OCI-M2 (cell line): Measurements from ENCODE around the gene LCN1.

ENCODE experiments used
- DNase-seq: peaks from one replicate; lab custom pipeline; 2025; ENCODE audit not compliant: unreplicated experiment; lab: John Stamatoyannopoulos, UW

The LCN1 gene

DNA sequence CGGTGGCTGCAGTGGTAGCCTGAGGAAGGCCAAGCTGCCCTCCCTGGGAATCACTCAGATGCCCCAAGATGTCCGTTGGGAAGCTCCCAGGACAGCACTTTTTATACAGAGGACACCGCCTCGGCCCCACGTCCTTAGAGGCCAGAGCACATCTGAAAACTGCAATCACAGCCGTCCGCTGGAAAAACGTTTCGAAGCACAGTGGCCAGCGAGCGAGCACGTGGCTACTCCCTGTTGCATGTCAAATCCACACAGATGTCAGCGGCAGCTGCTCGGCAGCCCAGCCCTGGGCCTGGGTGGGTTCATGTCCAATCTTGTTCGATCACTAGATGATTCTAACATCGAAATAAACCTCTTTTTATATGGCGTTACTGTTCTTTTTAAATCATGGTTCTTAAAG lies 32.7 kb upstream of the LCN1 start:
- no peak for DNase-seq

- no peak for DNase-seq
Observed at GRCh38 chr9:135489188-135489906, 31.9 kb upstream of the LCN1 start.

- no peak for DNase-seq
Observed at GRCh38 chr9:135490166-135490870, 30.9 kb upstream of the LCN1 start.

DNA sequence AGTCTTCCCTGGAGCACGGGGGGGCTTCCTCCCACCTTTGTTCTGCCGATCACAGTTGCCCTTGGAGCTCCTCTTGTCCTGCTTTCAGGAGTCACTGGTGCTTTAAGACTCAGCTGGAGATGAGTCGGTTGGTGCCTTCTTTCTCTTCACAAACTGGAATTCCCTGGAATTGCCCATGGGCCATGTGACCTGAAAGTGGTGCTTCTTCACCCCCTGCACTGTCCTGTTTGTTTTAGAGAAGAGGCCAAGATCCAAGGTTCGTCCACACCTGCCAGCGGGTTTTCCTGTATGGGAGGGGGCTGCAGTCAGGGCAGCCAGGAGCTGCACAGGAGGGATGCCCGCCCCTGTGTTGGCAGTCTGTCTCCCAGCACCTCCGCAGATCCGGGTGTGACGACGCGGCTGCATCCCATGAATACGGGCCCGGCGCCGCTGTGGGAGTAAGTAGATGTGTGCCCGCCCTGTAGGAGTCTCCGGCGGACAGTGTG lies 30.2 kb upstream of the LCN1 start:
- DNase-seq, result no peak

DNA sequence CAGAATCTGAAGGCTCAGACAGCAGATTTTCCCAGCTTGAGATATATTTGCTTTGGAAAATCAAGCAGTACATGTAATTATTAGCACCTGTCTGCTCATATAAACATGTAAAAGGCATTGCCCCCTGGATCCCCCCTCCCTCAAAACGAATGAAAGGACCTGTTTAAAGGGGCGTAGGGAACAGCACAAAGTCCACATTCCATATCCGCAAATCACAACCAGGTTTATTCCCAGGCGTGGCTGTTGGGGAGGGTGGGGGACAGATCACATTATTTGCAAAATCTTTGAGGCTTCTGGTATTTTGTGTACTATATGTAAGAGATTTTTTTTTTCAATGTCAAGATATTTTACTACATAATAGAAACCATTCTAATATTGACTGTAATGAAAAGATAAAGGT lies 29.5 kb upstream of the LCN1 start:
- no peak for DNase-seq

- no peak for DNase-seq
Observed at GRCh38 chr9:135492886-135493669, 28.2 kb upstream of the LCN1 start.

- DNase-seq, result no peak
Observed at GRCh38 chr9:135494791-135495559, 26.3 kb upstream of the LCN1 start.

GRCh38 chr9:135498381-135499126 lies 22.7 kb upstream of the LCN1 start:
- no peak for DNase-seq

DNA sequence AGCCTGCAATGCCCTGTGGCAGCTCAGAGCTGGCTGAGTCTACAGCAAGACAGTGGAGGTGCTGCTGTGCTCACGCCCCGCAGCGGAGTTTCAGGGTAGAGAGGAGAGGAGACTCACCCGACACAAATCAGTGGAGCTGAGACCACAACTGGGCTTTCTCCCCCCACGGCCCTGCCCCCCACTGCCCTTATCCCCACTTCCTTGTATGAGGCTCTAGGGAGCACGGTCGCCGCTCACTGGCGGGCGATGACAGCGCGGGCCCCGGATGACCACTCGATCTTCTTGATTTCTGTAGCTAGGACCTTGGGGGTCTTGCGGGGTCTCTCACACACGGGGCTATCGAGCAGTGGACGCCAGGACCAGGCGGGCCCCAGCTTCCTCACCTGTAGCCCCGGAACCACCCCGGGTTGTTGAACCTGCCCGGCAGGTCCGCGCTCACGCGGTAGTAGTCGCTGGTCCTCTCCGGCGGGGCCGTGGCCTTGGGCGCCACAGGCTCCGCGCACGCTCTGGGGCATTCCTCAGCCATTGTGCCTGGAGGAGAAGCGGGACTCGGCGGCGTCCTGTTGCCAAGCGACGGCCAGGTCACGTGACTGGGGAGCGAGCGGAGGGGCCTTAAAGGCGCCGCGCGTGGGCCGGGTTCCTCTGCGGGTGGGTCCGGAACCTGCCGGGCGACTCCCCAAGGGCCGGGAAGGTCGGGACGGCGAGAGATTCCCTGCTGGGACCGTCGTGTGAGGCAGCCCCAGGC lies 21.7 kb upstream of the LCN1 start:
- DNase-seq, result no peak

DNA sequence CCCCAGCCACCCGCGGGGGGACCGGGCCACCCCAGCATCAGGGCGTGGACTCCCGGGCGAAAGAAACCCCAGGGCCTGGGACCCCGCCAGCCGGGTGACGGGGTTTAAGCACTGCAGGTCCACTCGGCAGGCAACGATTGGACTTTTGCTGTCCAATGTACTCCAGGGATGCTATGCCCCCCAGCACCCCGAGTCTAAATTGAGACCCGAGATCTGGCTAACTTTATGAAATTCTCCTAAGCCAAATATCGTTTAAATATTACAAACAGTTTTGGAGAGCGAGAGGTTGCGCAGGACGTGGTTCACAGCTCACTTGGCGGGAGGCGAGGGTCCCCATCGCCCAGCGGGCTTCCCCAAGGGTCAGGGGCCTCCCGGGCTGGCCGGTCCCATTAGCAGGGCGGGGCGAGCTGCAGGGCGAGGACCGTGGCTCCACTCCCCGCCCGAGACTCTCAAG lies 21.1 kb upstream of the LCN1 start:
- no peak for DNase-seq

- DNase-seq, result no peak
Observed at GRCh38 chr9:135500525-135501260, 20.5 kb upstream of the LCN1 start, which contains the start of gene MRPS2. MRPS2 (plus strand) TSS chr9:135500682; CDS start chr9:135500711, 29 bp downstream.

DNA sequence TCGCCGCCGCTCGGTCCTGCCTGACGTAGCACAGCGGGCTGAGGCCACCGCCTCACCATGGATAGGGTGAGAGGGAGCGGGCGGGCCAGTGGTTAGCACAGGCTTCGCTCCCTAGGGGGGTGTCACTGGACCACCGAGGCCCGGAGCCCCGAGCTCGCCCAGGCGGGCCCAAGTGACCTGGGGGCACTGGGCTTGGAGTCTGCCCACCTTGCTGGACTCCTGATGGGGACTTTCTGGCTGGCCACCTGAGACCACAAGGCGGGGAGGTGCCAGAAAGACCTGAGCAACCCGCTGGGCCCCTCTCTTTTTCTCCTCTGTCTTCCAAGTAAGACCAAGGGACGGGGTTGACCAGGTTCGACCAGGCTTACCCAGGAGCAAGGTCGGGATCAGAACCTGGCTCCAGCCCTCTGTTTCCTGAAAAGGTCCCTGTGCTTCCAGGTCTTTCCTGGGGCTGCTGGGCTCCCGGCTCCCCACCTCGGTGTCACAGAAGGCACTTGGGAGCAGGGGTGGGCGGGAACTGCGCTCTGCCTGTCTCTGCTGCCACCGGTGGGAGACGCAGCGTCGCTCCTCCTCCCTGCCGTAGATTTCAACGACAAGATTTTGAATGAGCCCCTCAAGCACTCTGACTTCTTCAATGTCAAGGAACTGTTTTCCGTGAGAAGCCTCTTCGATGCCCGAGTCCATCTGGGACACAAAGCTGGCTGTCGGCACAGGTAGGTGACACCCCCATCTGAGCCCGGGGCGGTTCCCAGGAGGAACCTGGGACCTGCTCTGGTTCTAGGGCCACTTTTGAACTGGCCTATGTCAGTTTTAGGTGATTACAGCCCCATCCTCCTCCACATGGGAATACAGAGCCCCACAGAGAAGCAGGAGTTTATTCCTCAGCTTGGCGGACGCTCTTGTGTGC lies 19.7 kb upstream of the LCN1 start:
- no peak for DNase-seq

DNA sequence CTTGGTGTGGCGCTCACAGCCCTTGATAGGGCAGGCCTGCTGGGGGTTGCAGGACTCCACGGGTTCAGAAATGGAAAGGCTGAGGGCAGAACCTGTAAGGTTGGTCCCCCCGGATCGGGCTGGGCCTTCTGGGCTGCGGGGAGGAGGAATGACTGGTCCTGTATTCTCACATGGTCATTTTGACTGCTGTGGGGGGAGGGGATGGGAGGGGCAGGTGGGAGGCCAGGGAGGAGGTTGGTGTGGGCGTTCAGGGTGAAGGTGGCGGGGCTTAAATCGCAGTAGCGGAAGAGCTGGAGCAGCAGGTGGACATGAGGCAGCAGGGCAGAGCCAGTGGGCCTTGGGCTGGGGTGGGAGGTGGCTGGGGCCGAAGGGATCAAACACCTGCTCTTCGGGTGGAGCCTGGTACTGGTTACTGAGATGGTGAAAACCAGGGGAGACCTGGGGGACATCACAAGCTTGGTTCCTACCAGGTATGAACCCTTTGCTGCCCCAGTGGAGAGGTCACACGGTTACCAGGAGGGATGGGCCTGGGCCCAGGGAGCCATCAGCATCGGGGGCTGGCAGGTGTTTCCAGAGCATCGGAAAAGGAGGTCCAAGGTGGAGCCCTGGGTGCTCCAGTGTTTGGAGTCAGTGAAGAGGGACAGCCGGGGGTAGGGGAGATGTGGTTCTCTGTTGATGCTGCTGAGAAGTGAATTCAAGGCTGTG lies 18.9 kb upstream of the LCN1 start:
- DNase-seq, result no peak

GRCh38 chr9:135502873-135503321 lies 18.3 kb upstream of the LCN1 start:
- no peak for DNase-seq

DNA sequence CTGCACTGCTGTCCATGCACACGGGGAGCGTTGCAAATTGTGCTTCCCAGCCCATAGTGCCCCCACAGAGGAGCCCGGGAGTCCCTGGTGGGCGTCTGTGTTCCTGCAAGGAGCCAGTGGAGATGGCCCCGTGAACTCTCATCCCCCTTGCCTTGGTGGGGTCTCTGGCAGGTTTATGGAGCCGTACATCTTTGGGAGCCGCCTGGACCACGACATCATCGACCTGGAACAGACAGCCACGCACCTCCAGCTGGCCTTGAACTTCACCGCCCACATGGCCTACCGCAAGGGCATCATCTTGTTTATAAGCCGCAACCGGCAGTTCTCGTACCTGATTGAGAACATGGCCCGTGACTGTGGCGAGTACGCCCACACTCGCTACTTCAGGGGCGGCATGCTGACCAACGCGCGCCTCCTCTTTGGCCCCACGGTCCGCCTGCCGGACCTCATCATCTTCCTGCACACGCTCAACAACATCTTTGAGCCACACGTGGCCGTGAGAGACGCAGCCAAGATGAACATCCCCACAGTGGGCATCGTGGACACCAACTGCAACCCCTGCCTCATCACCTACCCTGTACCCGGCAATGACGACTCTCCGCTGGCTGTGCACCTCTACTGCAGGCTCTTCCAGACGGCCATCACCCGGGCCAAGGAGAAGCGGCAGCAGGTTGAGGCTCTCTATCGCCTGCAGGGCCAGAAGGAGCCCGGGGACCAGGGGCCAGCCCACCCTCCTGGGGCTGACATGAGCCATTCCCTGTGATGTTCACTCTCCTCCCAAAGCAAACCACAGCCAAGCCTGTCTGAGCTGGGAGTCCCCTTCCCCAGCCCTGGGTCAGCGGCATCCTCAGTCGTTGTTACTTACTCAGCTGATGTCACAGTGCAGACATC lies 17.6 kb upstream of the LCN1 start:
- no peak for DNase-seq
